Activated T-helper 9 cell treated with anti-CD3 and anti-CD28 coated beads, Interleukin-2, amount 50 U/mL, for 16 hours (primary cell): ENCODE results near the gene USHBP1.
"Not testable (repeated sequence)": the region's sequence is repeated elsewhere in the genome, so short reads cannot be mapped to it uniquely, and the experiment has no call there.

Experiments used
- DNase-seq: peaks from one replicate; pipeline ENCODE4 v3.0.0-alpha.2; 2020; ENCODE audit warnings: low read depth

The USHBP1 gene

GRCh38 chr19:17296273-17296672 lies 31.7 kb upstream of the USHBP1 start:
- no peak for DNase-seq

GRCh38 chr19:17295551-17295950 lies 31.0 kb upstream of the USHBP1 start:
- DNase-seq, result not testable (repeated sequence)

- peak; percentile 29 for DNase-seq
Measured at GRCh38 chr19:17294051-17294891, 29.7 kb upstream of the USHBP1 start.

GRCh38 chr19:17293605-17294004 lies 29.1 kb upstream of the USHBP1 start:
- DNase-seq, result no peak

- peak; percentile 70 for DNase-seq
Measured at GRCh38 chr19:17292301-17293074, 27.9 kb upstream of the USHBP1 start.

- no peak for DNase-seq
Measured at GRCh38 chr19:17289489-17289888, 24.9 kb upstream of the USHBP1 start.

GRCh38 chr19:17286752-17287151 lies 22.2 kb upstream of the USHBP1 start:
- DNase-seq, result no peak

- no peak for DNase-seq
Measured at GRCh38 chr19:17286263-17286662, 21.7 kb upstream of the USHBP1 start.

GRCh38 chr19:17285415-17286135 lies 21.0 kb upstream of the USHBP1 start:
- DNase-seq, result no peak

GRCh38 chr19:17283504-17283996 lies 19.0 kb upstream of the USHBP1 start:
- no peak for DNase-seq

GRCh38 chr19:17282488-17283125 lies 18.1 kb upstream of the USHBP1 start:
- peak; percentile 71 for DNase-seq

- DNase-seq, result no peak
Measured at GRCh38 chr19:17281391-17282304, 17.1 kb upstream of the USHBP1 start, which contains the start of gene ANKLE1. Gene ANKLE1 (plus strand): TSS chr19:17281901. CDS start chr19:17281921, 20 bp downstream.

GRCh38 chr19:17279436-17279835 lies 14.9 kb upstream of the USHBP1 start:
- DNase-seq, result no peak

- DNase-seq, result no peak
Measured at GRCh38 chr19:17275441-17276175, 11.1 kb upstream of the USHBP1 start.

- not testable (repeated sequence) for DNase-seq
Measured at GRCh38 chr19:17274892-17275291, 10.3 kb upstream of the USHBP1 start.

- DNase-seq, result no peak
Measured at GRCh38 chr19:17268754-17269153, 4.2 kb upstream of the USHBP1 start.

GRCh38 chr19:17266975-17267788 lies 2.6 kb upstream of the USHBP1 start, which contains the start of gene BABAM1:
Gene BABAM1 (plus strand): TSS chr19:17267443. CDS start chr19:17268807, 1,364 bp downstream.
- peak; percentile 89 for DNase-seq

GRCh38 chr19:17266589-17266974 lies 2.0 kb upstream of the USHBP1 start:
- DNase-seq, result no peak

- DNase-seq, result no peak
Measured at GRCh38 chr19:17266026-17266425, 1.5 kb upstream of the USHBP1 start.
